EL (cell line): Measurements from ENCODE around the gene RPS23.
A peak's percentile ranks its signal among the peaks of the same experiment; 100 is the strongest.
"Not testable (repeated sequence)": the region's sequence is repeated elsewhere in the genome, so short reads cannot be mapped to it uniquely, and the experiment has no call there.

Experiments
- DNase-seq: peaks from one replicate; pipeline ENCODE4 v3.0.0-alpha.2; 2016

RPS23 gene

DNA sequence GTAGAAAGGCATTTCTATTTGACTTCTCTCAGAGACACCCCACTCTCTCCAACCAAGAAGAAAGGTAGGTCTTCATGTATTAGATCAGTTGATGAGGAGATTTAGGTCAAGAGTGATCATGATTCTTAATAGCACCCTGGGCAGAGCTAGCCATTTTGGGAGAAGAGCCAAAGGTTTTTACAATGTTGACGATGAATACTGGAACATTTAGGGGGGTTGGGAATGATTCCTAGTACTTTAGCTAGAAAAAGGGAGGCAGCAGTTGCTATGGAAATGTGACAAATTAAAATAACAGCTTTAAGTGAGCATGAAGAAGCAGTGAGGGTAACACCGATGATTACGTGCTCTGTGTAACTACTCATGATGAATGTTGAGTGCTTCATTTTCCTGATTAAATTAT lies 9.5 kb upstream of the RPS23 start:
- no peak for DNase-seq

DNA sequence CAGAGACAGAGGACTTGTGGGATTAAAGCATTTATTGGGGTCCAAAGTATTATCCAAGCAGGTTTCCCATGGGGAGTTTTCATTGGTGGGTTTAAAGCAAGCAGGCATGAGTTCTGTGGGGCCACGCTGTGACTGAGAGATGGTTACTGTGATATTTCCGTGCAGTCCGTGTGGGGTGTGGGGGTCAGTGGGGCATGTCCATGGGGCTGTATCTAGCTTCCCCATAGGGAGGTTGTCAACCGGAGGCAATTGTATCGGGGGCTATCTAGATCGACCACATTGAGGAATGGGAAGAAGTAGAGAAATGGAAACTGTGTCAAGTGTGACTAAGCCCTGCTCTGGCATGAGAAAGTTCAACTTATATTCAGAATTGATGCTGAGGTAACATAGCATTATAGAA lies 7.1 kb upstream of the RPS23 start:
- no peak for DNase-seq

DNA sequence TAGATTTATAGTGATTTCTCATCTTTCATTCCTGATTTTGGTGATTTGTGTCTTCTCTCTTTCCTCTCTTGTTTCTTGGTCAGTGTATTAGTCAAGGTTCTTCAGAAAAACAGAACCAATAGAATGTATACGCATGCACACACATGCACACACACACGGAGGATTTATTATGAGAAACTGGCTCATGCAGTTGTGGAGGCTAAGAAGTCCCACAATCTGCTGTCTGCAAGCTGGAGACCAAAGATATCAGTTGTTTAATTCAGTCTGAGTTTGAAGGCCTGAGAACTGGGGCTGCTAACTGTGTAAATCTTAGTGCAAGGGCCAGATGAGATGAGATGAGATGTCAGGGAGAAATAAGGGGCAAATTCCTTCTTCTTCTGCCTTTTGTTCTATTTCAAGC lies 5.7 kb upstream of the RPS23 start:
- no peak for DNase-seq

DNA sequence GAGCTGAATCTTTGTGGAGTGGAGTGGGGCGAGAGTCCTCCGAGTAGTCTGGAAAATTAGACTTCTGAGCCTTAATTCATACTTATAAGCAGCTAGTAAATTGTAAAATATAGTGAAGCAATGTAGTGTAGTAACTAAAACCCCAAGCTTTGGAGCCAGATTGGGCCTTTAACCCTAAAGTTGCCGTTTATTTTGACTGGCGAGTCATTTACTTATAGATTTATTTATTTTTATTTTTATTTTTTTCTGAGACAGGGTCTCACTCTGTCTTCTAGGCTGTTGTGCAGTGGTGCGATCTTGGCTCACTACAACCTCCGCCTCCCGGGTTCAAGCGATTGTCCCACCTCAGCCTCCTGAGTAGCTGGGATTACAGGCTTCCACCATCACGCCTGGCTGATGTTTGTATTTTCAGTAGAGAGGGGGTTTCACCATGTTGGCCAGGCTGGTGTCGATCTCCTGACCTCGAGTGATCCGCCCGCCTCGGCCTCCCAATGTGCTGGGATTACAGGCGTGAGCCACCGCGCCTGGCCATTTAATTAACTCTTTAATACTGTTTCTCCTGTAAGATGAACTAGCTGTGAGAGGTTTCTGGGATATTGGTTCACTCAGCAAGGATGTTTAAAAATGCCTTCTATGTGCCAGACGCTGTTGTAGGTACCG lies 687 bp upstream of the RPS23 start:
- DNase-seq, result no peak

DNA sequence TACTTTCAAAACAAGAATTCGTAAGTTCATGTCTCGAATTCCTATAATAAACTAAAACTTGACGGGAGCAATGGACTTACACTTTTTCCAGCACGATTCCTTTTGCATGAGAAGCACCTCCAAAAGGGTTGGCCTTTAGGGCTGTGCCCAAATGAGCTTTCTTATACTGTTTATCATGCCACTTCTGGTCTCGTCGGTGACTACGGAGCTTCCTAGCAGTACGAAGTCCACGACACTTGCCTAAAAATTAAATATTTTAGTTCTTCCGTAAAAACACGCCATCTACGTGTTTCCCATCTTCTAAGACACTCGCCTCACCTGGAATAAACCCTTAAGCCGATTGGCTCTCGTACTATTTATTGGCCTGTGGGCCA lies 554 bp downstream of the RPS23 start:
- DNase-seq, result peak; percentile 10

DNA sequence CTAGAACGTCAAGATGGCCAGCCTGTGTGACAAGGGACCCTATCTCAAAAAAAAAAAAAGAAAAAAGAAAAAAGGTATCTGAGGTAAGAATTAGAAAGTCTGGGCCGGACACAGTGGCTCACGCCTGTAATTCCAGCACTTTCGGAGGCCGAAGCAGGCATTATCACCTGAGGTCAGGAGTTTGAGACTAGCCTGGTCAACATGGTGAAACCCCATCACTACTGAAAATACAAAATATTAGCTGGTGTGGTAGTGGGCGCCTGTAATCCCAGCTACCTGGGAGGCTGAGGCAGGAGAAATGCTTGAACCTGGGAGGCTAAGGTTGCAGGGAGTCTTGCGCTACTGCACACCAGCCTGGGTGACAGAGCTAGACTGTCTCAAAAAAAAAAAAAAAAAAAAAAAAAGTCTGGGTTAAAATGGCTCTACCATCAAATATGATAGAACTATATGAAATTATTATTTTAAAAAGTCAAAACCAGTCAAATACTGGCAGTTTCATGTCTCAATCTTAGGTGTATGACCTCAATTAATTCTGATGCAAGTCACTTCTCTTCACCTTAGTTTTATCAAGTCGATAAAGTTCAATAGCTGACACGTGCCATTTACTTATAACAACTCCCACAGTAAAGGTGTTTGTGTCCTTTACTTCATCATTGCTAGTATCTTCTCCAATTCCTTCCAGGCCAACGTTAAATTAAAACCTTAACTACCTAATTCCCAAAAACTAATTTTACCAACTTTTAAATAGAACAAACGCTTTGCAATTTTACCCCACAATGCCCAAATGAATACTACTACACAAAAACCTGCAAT lies 1.1 kb downstream of the RPS23 start:
- DNase-seq, result no peak

DNA sequence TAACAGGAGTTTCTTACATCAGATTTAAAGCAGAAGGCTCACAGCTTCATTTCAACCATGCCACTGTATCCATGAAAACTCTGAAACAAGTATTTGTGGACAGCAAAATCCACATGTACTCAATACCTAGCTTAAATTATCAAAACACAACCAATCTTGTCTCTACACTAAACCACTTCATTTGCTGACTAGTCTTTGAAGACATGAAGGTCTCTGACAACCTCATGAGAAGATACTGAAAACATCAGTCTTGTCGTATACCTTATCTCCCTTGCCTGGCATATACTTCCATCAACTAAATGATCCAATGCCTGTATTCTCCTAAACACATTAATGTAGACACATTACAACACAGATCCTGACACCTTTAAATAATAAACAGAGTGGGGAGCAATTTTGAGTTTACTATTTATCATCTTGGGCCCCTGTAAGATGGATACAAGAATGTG lies 2.9 kb downstream of the RPS23 start:
- DNase-seq, result no peak

DNA sequence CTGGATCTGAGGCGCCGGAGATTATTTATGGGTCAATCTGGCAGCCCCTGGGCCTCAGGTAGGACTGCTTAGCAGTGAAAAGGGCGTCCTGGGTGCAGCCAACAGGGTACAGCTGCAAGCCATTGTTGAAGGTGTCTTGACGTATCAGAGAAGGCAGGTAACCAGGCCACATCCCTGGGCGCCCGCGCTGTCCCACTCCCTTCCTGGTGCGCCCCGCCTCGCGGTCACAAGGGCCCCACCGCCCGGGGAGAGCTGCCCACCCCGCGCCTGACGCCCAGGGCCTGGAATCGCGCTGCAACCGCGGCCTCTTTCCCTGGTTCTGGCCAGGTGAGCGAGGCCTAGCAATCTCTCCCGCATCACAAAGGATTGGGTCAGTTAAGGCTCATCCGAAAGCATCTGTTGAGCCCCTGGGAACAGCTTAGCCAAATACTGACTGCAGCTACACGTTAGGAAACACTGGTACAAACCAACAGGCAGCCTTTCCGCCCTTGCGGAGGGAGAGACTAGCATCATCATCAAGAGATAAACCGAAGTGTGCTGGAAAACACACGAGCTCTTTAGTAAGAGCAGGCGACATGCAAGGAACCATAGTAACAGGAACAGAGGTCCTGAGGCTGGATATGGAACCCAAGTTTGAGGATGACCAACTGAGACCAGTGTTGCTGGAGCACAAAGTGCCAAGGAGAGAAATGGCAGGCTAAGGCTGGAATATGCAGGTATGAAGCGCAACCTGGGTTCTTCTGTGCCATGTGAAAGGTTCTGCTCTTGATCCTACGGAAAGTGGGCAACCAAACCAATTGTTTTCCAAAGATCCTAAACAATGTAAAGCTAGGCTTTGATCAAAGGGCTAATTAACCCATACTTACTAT lies 3.6 kb downstream of the RPS23 start:
- no peak for DNase-seq

DNA sequence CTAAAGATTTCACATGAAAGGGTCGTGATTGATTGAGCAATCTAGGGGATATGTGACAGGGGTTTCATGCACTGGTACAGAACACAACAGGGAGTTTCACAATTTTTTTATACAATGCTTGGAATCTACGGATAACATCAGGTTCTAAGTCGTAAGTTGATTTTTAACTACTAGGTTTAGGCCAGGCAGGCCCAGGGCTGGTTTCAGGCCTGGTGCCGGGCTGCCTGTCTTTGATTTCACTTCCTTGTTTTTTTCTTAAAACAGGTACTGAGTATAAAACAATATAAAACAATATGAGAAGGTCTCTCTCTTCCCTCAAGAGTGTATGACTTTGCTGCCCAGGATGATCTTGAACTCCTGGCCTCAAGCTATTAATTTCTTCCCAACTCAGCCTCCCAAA lies 4.7 kb downstream of the RPS23 start:
- not testable (repeated sequence) for DNase-seq

DNA sequence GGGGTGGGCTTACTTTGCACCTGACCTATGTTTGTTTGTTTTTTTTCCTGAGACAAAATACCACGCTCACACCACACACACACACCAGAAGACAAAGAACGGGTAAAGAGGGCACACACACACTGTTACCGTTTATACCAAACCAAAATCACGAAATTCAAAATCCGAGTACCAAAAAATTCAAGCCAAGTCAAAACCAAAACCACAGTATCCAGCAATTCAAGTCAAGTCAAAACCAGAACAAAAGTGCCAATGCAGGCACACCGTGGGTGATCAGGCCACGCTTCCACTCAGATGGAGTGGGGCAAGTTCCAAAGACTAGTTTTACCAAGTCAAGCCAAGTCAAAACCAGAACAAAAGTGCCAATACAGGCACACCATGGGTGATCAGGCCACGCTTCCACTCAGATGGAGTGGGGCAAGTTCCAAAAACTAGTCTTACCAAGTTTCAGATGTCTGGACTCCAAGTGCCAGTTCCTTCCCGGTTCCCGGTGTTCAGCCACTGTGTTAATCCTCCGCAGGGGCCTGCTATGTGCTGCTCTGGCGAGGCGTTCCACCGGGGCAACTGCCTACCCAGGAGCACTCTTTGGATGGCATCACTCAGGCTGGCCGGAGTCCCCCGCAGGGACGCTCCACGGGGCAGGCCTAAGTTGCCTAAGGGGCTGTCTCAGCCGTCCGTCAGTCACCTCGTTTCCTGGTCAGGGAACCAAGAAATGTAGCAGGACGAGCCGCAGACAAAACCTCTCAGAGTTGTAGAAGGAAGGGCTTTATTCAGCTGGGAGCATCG lies 5.4 kb downstream of the RPS23 start:
- DNase-seq, result not testable (repeated sequence)

DNA sequence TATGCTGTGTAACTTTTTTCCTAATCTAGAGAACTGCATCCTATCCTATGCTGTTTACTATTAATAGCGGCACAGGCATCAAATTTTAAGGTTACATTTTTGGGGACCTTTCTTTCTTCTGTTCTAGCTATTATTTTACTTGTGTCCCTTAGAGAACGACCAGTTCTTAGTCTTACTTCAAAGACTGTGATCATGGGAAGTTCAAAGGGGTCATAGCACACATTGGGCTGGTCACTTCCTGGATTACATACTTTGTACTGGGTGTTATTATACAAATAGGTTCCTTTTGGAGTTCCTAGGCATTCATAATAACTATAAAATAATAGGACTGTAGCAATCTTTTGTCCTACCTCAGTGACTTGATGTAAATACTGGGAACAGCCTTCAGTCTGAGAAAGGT lies 8.8 kb downstream of the RPS23 start:
- DNase-seq, result not testable (repeated sequence)

DNA sequence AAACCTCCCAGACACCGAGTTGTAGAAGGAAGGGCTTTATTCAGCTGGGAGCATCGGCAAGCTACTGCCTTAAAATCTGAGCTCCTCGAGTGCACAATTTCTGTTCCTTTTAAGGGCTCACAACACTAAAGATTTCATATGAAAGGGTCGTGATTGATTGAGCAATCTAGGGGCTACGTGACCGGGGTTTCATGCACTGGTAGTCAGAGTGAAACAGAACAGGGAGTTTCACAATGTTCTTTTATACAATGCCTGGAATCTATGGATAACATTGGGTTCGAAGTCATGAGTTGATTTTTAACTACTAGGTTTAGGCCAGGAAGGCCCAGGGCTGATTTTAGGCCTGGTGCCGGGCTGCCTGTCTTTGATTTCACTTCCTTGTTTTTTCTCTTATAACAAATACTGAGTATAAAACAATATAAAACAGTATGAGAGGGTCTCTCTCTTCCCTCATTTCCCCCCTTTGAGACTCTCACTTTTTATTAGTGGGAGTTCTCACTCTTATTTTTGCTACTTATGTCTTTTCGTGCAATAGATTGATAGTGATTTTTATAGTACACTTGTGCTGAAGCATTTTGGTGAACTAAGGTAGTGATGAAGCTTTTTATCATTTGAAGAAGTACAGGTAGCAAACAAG lies 10.7 kb downstream of the RPS23 start:
- not testable (repeated sequence) for DNase-seq

DNA sequence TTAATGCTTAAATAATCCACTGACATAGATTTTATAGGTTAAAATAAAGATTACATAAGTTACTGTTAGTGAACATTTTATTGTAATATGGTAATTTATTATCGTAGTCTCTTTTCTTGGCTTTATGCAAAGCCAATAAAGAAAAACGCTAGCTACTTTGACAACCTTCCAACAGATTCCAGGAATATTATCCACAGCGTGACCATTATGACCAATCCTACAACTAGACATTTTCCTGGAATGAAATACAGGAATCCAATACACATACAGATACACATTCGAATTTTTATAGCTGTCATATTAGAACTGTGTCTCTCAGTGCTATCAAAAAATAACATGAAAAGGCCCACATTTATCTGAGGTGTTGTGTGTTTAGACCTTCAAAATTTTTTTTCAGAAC lies 13.1 kb downstream of the RPS23 start:
- peak; percentile 18 for DNase-seq

DNA sequence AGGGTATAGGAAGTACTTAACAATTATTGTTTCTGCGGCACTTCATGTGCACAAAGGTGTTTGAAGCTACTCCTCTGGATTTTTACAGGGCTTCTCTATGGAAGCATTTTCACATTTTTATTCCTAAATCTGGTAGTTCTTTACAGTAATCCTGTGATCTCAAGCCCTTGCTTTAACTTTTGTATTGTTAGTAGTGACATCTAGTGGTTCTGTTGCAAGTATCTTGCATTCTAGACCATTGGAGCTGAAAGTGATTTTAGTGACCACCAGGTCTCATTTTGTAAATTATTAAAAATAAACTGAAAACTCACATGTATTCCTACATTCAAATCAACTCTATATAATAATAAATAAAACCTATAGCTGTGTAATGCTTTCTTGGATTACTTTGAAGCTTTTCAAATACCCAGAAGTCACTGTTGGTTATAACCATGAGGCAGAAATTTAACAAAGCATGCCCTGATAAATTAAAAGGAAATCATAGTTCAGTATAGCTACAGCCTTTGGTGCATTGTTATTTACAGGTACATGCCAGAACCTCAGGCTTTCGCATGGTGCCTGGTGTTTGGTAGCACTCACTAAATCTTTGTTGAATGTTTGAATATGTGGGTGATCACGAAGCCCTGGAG lies 18.9 kb downstream of the RPS23 start:
- peak; percentile 18 for DNase-seq

DNA sequence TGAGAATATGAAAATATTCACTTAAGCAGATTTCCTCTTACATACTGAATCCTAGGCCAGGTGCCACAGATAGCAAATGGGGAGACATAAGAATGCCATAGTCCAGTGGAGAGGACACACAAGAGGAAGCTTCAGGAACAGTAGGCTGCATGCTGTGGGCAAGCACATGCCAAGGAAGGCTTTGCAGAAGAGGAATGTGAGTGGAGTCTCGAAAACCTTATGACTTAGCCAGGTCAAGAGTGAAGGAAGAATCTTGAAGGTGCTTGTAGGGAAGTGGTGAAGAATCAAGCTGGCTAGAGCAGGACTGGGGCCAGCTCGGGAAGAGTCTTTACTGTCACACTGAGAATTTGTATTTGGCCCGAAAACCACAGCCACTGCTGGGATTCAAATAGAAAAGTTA lies 20.4 kb downstream of the RPS23 start:
- no peak for DNase-seq

DNA sequence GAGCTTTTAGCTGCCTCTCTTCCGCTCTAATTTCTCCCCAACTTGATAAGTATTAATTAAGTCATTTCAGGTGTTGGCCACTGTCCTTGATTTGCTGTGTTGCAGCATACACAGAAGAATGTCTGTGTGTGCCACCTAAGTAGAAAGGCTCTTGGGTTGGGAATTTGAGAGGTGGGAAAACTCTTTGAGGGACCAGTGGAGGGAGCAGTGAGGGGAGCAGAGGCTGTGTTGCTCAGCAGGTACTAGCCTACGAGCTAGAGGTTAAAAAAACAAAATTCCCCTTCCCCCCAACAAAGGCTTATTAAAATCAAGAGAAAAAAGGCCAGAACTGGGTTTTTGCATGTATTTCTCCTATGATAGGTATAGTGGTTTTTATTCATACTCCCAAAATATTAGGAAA lies 20.9 kb downstream of the RPS23 start:
- DNase-seq, result no peak

DNA sequence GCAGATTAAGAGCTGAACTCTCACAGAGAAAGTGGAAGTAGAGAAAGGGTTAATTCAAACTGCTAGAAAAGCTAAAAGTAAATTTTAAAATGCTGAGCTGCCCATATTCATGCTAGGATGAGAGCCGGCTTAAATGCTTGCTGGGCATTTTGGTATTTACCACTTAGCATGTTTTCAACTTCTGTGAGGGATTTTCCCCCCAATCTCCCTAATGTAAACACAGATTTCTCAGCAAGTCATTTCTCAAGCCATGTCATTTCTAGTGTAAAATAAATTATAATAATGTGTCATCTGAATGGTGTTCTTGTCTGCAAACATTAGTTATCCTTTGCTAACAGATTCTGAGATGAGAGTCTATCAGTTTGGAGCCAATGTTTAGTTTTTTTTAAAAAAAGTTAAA lies 22.3 kb downstream of the RPS23 start:
- DNase-seq, result no peak

DNA sequence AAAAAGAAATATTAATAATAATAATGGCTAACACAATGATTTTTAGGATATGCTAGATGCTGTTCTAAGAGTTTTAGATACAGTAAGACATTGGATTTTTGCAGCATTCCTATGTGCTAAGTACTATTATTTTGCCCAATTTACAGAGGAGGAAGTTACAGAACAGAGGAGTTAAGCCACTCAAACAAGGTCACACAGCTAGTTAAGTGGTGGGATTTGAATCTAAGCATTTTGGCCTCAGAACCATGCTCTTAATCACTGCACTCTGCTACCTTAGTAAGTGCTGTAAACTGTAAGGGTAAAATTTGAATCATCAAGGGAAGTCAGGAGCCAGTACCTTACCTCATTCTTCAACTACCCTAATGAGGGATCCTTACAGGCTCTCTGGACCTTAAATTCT lies 25.4 kb downstream of the RPS23 start:
- DNase-seq, result no peak

DNA sequence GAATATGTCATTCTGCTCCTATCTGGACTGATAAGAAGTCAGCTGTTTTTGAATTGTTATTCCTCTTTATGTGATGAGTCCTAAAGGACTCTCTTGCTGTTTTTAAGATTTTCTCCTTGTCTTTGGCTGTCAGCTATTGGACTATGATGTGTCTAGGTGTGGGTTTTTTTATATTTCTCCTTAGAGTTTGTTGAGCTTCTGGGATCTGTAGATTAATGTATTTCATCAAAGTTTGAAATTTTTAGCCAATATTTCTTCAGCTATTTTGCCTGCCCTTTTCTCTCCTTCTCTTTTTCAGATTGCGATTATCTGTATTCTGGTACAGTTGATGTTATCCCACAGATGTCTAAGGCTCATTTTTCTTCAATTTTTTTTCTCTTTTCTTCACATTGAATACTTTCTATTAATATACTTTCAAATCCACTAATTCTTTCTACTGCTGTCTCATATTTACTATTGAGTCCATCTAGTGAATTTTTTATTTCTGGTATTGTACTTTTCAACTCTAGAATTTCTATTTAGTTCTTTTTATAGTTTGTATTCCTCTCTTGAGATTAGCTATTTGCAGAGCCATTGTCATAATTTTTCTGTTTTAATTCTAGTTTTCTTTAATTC lies 31.1 kb downstream of the RPS23 start:
- DNase-seq, result no peak

DNA sequence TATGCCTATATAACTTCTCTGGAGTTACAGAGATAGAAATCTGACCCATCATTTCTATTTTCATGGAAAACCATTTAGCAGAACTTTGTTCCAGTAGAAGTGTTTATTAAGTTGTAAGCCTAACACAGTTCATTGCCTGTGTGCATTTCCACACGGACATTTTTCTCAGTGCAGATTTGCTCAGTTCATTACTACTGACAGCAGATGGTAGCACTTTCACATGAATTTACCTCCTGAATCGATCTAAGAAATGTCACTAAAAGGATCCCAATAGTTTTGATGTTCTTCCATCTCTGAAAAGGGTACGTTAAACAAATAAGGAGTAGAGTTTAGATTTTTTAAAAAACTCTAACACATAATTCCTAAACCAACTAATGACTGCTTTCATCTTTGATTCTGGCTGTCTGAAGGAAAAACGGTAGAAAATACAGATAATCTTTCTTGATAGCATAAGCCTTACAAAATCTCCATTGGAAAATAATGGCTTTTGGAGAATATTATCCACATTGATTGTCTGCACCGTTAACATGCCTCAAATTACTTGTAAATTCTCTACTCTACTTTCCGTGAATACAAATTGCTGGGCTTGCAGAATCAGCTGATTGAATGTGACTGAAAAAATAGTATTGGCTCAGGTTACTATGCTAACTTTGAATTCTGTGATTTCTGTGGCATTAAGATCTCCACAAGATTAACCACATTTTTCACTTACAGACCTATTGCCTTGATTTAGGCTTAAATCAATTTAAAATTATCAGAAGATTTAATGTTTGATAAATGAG lies 33.1 kb downstream of the RPS23 start:
- DNase-seq, result no peak

DNA sequence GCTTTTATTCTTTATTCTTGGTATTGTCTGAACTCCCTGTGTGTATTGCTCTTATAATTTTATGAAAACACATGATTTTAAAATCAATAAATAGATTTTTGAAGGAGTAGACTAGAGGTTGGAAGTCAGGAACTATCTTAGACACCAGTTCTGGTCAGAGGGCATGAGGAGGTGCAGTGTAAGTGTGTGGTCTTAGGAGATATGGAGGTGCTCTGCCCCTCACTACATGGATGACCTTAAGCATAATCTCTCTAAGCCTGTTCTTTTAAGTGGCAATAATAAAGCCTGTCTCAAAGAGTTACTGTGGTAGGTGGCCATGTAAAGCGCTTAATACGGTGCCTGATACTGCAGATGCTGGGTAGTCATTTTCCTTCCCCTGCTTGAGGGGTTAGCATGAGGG lies 34.0 kb downstream of the RPS23 start:
- DNase-seq, result no peak
